ENCODE measurements around the gene EGF. TPM values are rescaled to one million over a fixed set of nuclear protein-coding genes. Genes with fewer than 3 reads are reported as not detected.

The EGF gene
- total RNA-seq, 1 experiment from 2014 or later = not detected

GRCh38 chr4:110014233-110014632 lies 101.5 kb downstream of the EGF start:
- BruUV-seq (replicated peaks) = no TSS peak
- CTCF ChIA-PET = no interaction called here

GRCh38 chr4:110019153-110019552 lies 106.5 kb downstream of the EGF start:
- Histone ChIP-seq H3K9me3 (ENCODE audit: control insufficient read depth, insufficient read depth, low read depth, low read length) (no peaks in the 10 kb centered on the region), H3K27ac (ENCODE audit: low read length) (no peak overlapping the region), H3K27me3 (ENCODE audit: control insufficient read depth, insufficient read depth, low read length) (no peaks in the 10 kb centered on the region), H3K4me3 (ENCODE audit: low read depth in 2 of 2, low read length in 2 of 2) (no peak overlapping the region), H3K36me3 (ENCODE audit: control insufficient read depth, insufficient read depth, low read length) (no peaks in the 10 kb centered on the region), H3K4me1 (ENCODE audit: control insufficient read depth, insufficient read depth, low read length) (no peaks in the 10 kb centered on the region)
- BruUV-seq (replicated peaks) = no TSS peak
- TF ChIP-seq TCF7L2 (IDR thresholded peaks at IDR 0.05; ENCODE audit: low read depth, low read length) (no peak), CTCF (IDR thresholded peaks at IDR 0.05) (no peak), POLR2AphosphoS5 (IDR thresholded peaks at IDR 0.05; ENCODE audit: low read depth, low read length) (no peak), REST (IDR thresholded peaks at IDR 0.05; ENCODE audit: insufficient read depth in 1 of 2, low read depth in 2 of 2, low read length in 1 of 2) (no peak), SIN3A (IDR thresholded peaks at IDR 0.05; ENCODE audit: borderline replicate concordance, insufficient read depth, low read depth, low read length) (no peak)
- in situ Hi-C loops (cut with HindIII; ENCODE audit: low pct_unique_long_range_greater_than_20kb, low sequenced_read_pairs) (no loop called here), intact Hi-C loops (cut with micrococcal nuclease; ENCODE audit: unreplicated experiment) (no loop called here)
- ChIA-PET CTCF (no interaction called here), POLR2A (no interaction called here)
- DNase-seq (ENCODE audit: low read depth, low spot score) = no peak
- no peak for ATAC-seq

More at GRCh38 chr4:110014233-110014632, 101.5 kb downstream of the EGF start:
- H3K4me1 ChIP-seq (ENCODE audit: control insufficient read depth, insufficient read depth, low read length) = no peaks in the 10 kb centered on the region
- TF ChIP-seq REST (IDR thresholded peaks at IDR 0.05; ENCODE audit: insufficient read depth in 1 of 2, low read depth in 2 of 2, low read length in 1 of 2) = no peak
- TF ChIP-seq POLR2AphosphoS5 (IDR thresholded peaks at IDR 0.05; ENCODE audit: low read depth, low read length) = no peak
- no peak for TF ChIP-seq TCF7L2 (IDR thresholded peaks at IDR 0.05; ENCODE audit: low read depth, low read length)
- TF ChIP-seq SIN3A (IDR thresholded peaks at IDR 0.05; ENCODE audit: borderline replicate concordance, insufficient read depth, low read depth, low read length) = no peak
- TF ChIP-seq CTCF (IDR thresholded peaks at IDR 0.05) = no peak
- intact Hi-C loops (cut with micrococcal nuclease; ENCODE audit: unreplicated experiment) (no loop called here), in situ Hi-C loops (cut with HindIII; ENCODE audit: low pct_unique_long_range_greater_than_20kb, low sequenced_read_pairs) (no loop called here)
- no peak for ATAC-seq
- H3K9me3 ChIP-seq (ENCODE audit: control insufficient read depth, insufficient read depth, low read depth, low read length) = no peaks in the 10 kb centered on the region
- no peak for DNase-seq (ENCODE audit: low read depth, low spot score)
- H3K36me3 ChIP-seq (ENCODE audit: control insufficient read depth, insufficient read depth, low read length) = no peaks in the 10 kb centered on the region
- POLR2A ChIA-PET = no interaction called here
- no peak overlapping the region for H3K27ac ChIP-seq (ENCODE audit: low read length)
- H3K4me3 ChIP-seq (ENCODE audit: low read depth in 2 of 2, low read length in 2 of 2) = no peak overlapping the region
- H3K27me3 ChIP-seq (ENCODE audit: control insufficient read depth, insufficient read depth, low read length) = no peaks in the 10 kb centered on the region
